Natural killer cell (primary cell): ENCODE measurements around the gene TAS2R38. TPM values are rescaled to one million over a fixed set of nuclear protein-coding genes. Genes with fewer than 3 reads are reported as not detected.

Source experiments
- ATAC-seq, 3 donors: fragments of 150-1000 bp in 2 of 3; fragments of 200-7000 bp in 1 of 3; cut with Tn5 transposase; 1 replicate in 1 of 3; 2 replicates in 2 of 3; pipeline ENCODE4 v1.10.0; 2021; ENCODE audit warnings: mild to moderate bottlenecking in 2 of 3, moderate library complexity in 2 of 3
- DNase-seq, 2 donors: peaks; one replicate each; pipeline versions ENCODE4 v3.0.0 to v3.0.0-alpha.2; 2013 to 2021; ENCODE audit warnings: mixed read lengths in 1 of 2
- H3K27ac ChIP-seq: one replicate; pipeline ENCODE4 v1.5.1; 2013; ENCODE audit warnings: mild to moderate bottlenecking, low read length
- H3K27me3 ChIP-seq: one replicate; pipeline ENCODE4 v1.6.1; 2013; ENCODE audit warnings: low read length; ENCODE audit not compliant: control insufficient read depth, insufficient read depth
- H3K36me3 ChIP-seq: one replicate; pipeline ENCODE4 v1.6.1; 2013; ENCODE audit warnings: low read length; ENCODE audit not compliant: control insufficient read depth, insufficient read depth
- H3K4me1 ChIP-seq: one replicate; pipeline ENCODE4 v1.6.1; 2013; ENCODE audit warnings: low read length; ENCODE audit not compliant: control insufficient read depth, insufficient read depth
- H3K4me3 ChIP-seq: one replicate; pipeline ENCODE4 v1.5.1; 2013; ENCODE audit warnings: low read length
- H3K9me3 ChIP-seq: one replicate; pipeline ENCODE4 v1.6.1; 2013; ENCODE audit warnings: low read length; ENCODE audit not compliant: control insufficient read depth, insufficient read depth
- H3K27ac Mint-ChIP-seq, 2 donors: one replicate each; pipeline ENCODE4 v1.8.0; 2022; ENCODE audit warnings: mild to moderate bottlenecking in 2 of 2, mixed read lengths in 2 of 2, moderate library complexity in 1 of 2
- H3K27me3 Mint-ChIP-seq, 2 donors: one replicate each; pipeline ENCODE4 v1.8.0; 2022; ENCODE audit warnings: low read depth in 2 of 2, mixed read lengths in 2 of 2
- H3K36me3 Mint-ChIP-seq: one replicate; pipeline ENCODE4 v1.8.0; 2022; ENCODE audit warnings: mixed read lengths
- H3K4me1 Mint-ChIP-seq, 2 donors: one replicate each; pipeline ENCODE4 v1.8.0; 2022; ENCODE audit warnings: mixed read lengths in 2 of 2
- H3K4me3 Mint-ChIP-seq: one replicate; pipeline ENCODE4 v1.8.0; 2022; ENCODE audit warnings: mild to moderate bottlenecking, moderate library complexity, mixed read lengths
- H3K9me3 Mint-ChIP-seq, 2 donors: one replicate each; pipeline ENCODE4 v1.8.0; 2022; ENCODE audit warnings: mixed read lengths in 2 of 2
- CTCF ChIP-seq: fragments of 200-600 bp; IDR thresholded peaks from one replicate; pipeline ENCODE4 v1.8.0; 2022; ENCODE audit warnings: antibody characterized with exemption
- WGBS: methylation state at CpG from one replicate; pipeline ENCODE4 v1.1.7; 2013; ENCODE audit warnings: missing lambda C conversion rate; ENCODE audit not compliant: insufficient coverage; 5-methylcytosine and 5-hydroxymethylcytosine counted together
- intact Hi-C: fragments of 100-400 bp; cut with micrococcal nuclease; formaldehyde crosslinking; loops from one replicate; pipeline ENCODE4 v1.14.2; 2022
- total RNA-seq, 4 donors: library from RNA; stranded (reverse); fragments of 120-200 nt in 1 of 4; gene quantifications; one replicate each; pipeline versions ENCODE4 v1.2.3 to v1.2.4, GENCODE V29; 2013 to 2022

TAS2R38 gene
- total RNA-seq, 3 donors from 2014 or later (not counting 1 experiment from before 2014, with no cell fraction given): not detected

- no peak overlapping the region for H3K4me3 Mint-ChIP-seq
- Histone ChIP-seq H3K36me3 (no peaks in the 10 kb centered on the region), H3K4me3 (no peak overlapping the region), H3K4me1 (no peaks in the 10 kb centered on the region), H3K27ac (no peak overlapping the region), H3K9me3 (no peaks in the 10 kb centered on the region), H3K27me3 (no peaks in the 10 kb centered on the region)
- no peaks in the 10 kb centered on the region for H3K4me1 Mint-ChIP-seq
- no peak for ATAC-seq
- H3K27me3 Mint-ChIP-seq: peaks cover 5 to 16% of the 10 kb centered on the region in 2 donors
- 0% methylated on average over 2 of the region's 3 CpGs for WGBS
- no peaks in the 10 kb centered on the region for H3K36me3 Mint-ChIP-seq
- DNase-seq: no peak
- intact Hi-C loops: no loop called here
- H3K9me3 Mint-ChIP-seq: no peaks in the 10 kb centered on the region
- TF ChIP-seq CTCF: no peak
- H3K27ac Mint-ChIP-seq: no peak overlapping the region
Measured at GRCh38 chr7:141956084-141956483, 17.5 kb downstream of the TAS2R38 start.

- H3K4me3 Mint-ChIP-seq: no peak overlapping the region
- H3K27ac ChIP-seq: no peak overlapping the region
- ATAC-seq (no peak), DNase-seq (no peak)
- no peak overlapping the region for H3K27ac Mint-ChIP-seq
- no peaks in the 10 kb centered on the region for H3K27me3 ChIP-seq
- H3K4me1 ChIP-seq: no peaks in the 10 kb centered on the region
- H3K9me3 Mint-ChIP-seq: no peaks in the 10 kb centered on the region
- H3K36me3 ChIP-seq: no peaks in the 10 kb centered on the region
- intact Hi-C loops: no loop called here
- H3K36me3 Mint-ChIP-seq: no peaks in the 10 kb centered on the region
- TF ChIP-seq CTCF: no peak
- 94% methylated on average over 1 of the region's 1 CpG for WGBS
- peaks cover 0 to 20% of the 10 kb centered on the region in 2 donors for H3K27me3 Mint-ChIP-seq
- no peak overlapping the region for H3K4me3 ChIP-seq
- no peaks in the 10 kb centered on the region for H3K9me3 ChIP-seq
- no peaks in the 10 kb centered on the region for H3K4me1 Mint-ChIP-seq
Measured at GRCh38 chr7:141954334-141954733, 19.2 kb downstream of the TAS2R38 start.

- H3K27ac Mint-ChIP-seq: no peak overlapping the region
- H3K4me1 Mint-ChIP-seq: no peaks in the 10 kb centered on the region
- Histone ChIP-seq H3K4me1 (no peaks in the 10 kb centered on the region), H3K36me3 (no peaks in the 10 kb centered on the region), H3K27me3 (no peaks in the 10 kb centered on the region), H3K27ac (no peak overlapping the region), H3K4me3 (no peak overlapping the region), H3K9me3 (no peaks in the 10 kb centered on the region)
- peaks cover 0 to 13% of the 10 kb centered on the region in 2 donors for H3K27me3 Mint-ChIP-seq
- no peaks in the 10 kb centered on the region for H3K9me3 Mint-ChIP-seq
- no peak for DNase-seq
- no peaks in the 10 kb centered on the region for H3K36me3 Mint-ChIP-seq
- TF ChIP-seq CTCF: no peak
- no peak for ATAC-seq
- whole genome bisulfite sequencing: 79% methylated on average over 1 of the region's 1 CpG
- intact Hi-C loops: no loop called here
- no peak overlapping the region for H3K4me3 Mint-ChIP-seq
Measured at GRCh38 chr7:141952461-141952860, 21.1 kb downstream of the TAS2R38 start.

DNA sequence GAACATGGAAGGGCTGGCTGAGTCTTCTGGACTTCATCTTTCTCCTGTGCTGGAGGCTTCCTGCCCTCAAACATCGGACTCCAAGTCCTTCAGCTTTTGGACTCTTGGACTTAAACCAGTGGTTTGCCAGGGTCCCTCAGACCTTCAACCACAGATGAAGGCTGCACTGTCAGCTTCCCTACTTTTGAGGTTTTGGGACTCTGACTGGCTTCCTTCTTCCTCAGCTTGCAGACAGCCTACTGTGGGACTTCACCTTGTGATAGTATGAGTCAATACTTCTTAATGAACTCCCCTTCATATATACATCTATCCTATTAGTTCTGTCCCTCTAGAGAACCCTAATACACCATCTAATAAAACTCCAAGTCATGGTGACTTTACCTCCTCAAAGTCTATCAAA is 22.8 kb downstream of the TAS2R38 start:
- 86% methylated on average over 1 of the region's 1 CpG for WGBS
- no peak for DNase-seq
- Mint-ChIP-seq H3K27me3 (peaks cover 0 to 13% of the 10 kb centered on the region in 2 donors), H3K4me1 (no peaks in the 10 kb centered on the region), H3K4me3 (no peak overlapping the region), H3K9me3 (no peaks in the 10 kb centered on the region), H3K36me3 (no peaks in the 10 kb centered on the region), H3K27ac (no peak overlapping the region)
- Histone ChIP-seq H3K4me3 (no peak overlapping the region), H3K36me3 (no peaks in the 10 kb centered on the region), H3K4me1 (no peaks in the 10 kb centered on the region), H3K27ac (no peak overlapping the region), H3K9me3 (no peaks in the 10 kb centered on the region), H3K27me3 (no peaks in the 10 kb centered on the region)
- ATAC-seq: no peak
- intact Hi-C loops: no loop called here
- TF ChIP-seq CTCF: no peak
